ENCODE measurements around the gene APC. TPM values are rescaled to one million over a fixed set of nuclear protein-coding genes. Genes with fewer than 3 reads are reported as not detected.
"Not testable (repeated sequence)": the region's sequence is repeated elsewhere in the genome, so short reads cannot be mapped to it uniquely, and the experiment has no call there.

The APC gene
- total RNA-seq, 1 donor from 2014 or later, result 35.6 TPM

GRCh38 chr5:112869948-112870347, 132.3 kb downstream of the APC start:
- ATAC-seq, result no peak
- DNase-seq (ENCODE audit: missing footprints), result no peak
- intact Hi-C loops (cut with DNase I), result no loop called here

- intact Hi-C loops (cut with DNase I), result no loop called here
- no peak for ATAC-seq
- no peak for DNase-seq (ENCODE audit: missing footprints)
These were observed 133.3 kb downstream of the APC start for GRCh38 chr5:112870966-112871365.

GRCh38 chr5:112876362-112876761, 138.7 kb downstream of the APC start:
- intact Hi-C loops (cut with DNase I), result no loop called here
- ATAC-seq (no peak), DNase-seq (ENCODE audit: missing footprints) (no peak)

DNA sequence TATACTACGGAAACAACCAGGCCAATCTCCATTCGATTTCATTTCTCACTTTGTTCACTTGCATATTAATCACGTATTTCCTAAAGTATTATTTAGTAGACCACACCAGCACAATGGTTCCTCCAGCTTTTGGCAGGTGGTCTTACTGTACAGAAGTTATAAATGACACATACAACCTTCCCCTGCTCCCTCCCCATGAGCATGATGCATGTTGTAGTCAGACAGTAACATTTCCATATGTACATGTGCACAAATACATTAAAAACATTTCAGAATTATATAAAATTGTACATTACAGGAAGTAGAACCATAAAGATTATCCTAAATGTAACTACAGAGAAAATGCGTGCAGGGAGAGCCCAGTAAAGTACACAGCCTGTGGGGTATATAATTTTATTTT, 140.4 kb downstream of the APC start:
- DNase-seq (ENCODE audit: missing footprints) (no peak), ATAC-seq (no peak)
- intact Hi-C loops (cut with DNase I), result no loop called here

DNA sequence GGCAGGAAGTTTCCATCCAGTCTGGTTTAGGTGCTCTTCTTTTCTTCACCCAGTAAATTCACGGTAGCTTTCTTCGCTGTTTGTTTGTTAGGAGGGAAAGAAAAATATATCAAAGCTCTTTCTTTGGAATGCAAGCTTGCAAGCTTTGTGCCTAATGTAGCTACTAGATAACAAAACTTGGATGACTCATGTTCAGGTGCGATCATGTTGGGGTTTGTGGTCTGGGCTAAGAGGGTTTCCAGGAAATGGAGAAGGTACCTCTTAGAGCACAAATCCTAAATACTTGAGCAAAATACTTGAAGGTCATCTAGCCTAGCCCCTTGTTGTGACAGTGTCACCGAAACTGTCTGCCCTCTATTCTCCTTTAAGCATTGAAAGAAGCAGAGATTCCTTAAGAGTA, 141.1 kb downstream of the APC start:
- intact Hi-C loops (cut with DNase I), result no loop called here
- ATAC-seq (no peak), DNase-seq (ENCODE audit: missing footprints) (no peak)

DNA sequence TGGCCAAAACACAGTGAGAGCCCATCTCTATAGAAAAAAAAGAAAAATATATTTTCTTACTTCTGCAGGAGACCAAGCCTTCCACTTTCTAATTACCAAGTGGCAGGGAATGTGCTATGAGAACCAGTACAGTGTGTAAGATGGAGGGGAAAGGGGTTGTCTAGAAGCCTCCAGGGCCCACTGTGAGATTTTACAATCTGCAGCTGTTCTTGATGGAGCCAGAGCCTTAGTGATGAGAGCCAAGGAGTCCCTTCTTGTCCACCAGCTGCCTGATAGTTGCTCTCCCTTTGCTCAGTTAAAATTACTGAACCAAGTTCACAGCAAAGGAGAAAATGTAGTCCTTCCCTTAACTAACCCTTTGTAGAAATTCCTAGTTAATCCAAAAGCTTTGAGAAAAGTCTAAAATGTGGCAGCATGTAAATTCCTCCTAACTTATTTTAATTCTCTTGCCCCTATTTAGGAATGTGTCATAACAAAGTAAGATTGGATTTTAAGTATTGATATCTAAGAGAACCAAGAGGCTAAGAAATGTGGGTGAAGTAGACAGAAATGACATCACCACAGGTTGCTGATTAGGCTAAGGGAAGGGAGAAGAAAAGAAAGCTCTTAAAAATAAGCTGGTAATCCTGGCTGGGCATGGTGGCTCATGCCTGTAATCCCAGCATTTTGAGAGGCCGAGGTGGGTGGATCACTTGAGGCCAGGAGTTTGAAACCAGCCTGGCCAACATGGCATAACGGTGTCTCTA, 142.7 kb downstream of the APC start:
- peak; percentile 76 for ATAC-seq

GRCh38 chr5:112883192-112883591, 145.5 kb downstream of the APC start:
- ATAC-seq, result peak; percentile 14

More for the DNA sequence above, 142.7 kb downstream of the APC start:
- intact Hi-C loops (cut with DNase I), result no loop called here
- no peak for DNase-seq (ENCODE audit: missing footprints)

GRCh38 chr5:112885001-112885400, 147.3 kb downstream of the APC start:
- no peak for DNase-seq (ENCODE audit: missing footprints)
- intact Hi-C loops (cut with DNase I), result no loop called here

More at GRCh38 chr5:112883192-112883591, 145.5 kb downstream of the APC start:
- intact Hi-C loops (cut with DNase I), result no loop called here
- no peak for DNase-seq (ENCODE audit: missing footprints)

GRCh38 chr5:112886975-112887374, 149.3 kb downstream of the APC start:
- intact Hi-C loops (cut with DNase I), result no loop called here
- ATAC-seq (no peak), DNase-seq (ENCODE audit: missing footprints) (no peak)

More at GRCh38 chr5:112885001-112885400, 147.3 kb downstream of the APC start:
- no peak for ATAC-seq

GRCh38 chr5:112892066-112892465, 154.4 kb downstream of the APC start:
- ATAC-seq; intact Hi-C loops (cut with DNase I); DNase-seq (ENCODE audit: missing footprints): not testable (repeated sequence)

GRCh38 chr5:112892776-112893175, 155.1 kb downstream of the APC start:
- no peak for DNase-seq (ENCODE audit: missing footprints)
- no peak for ATAC-seq
- intact Hi-C loops (cut with DNase I), result no loop called here

- intact Hi-C loops (cut with DNase I), result no loop called here
- ATAC-seq, result peak; percentile 79
- no peak for DNase-seq (ENCODE audit: missing footprints)
These were observed 158.0 kb downstream of the APC start for GRCh38 chr5:112895682-112896081.

Other genes with a start within 250 kb of the APC start
- gene SRP19, start 123.4 kb downstream of the APC start, total RNA-seq, result 24.8 TPM
- 125 TPM for gene REEP5, start 184.3 kb downstream of the APC start, total RNA-seq
- 18.1 TPM for gene DCP2, start 238.9 kb downstream of the APC start, total RNA-seq

Measured in Right ventricle myocardium inferior (tissue), 1 donor.